K562 (cell line): ENCODE data around the gene SERINC3.

ENCODE experiments used
- BCLAF1 ChIP-seq, 2 experiments: fragments of 450-650 bp in 1 of 2; IDR thresholded peaks; 2 replicates each; pipeline ENCODE4 v1.6.1; 2011 to 2017; ENCODE audit warnings: low read depth in 2 of 2, antibody characterized with exemption in 1 of 2, borderline replicate concordance in 1 of 2, low read length in 1 of 2, mild to moderate bottlenecking in 1 of 2, mixed read lengths in 1 of 2; ENCODE audit not compliant: control insufficient read depth in 1 of 2
- CTBP1 ChIP-seq: fragments of 450-650 bp; IDR thresholded peaks from 2 replicates; pipeline ENCODE4 v1.6.1; 2016; ENCODE audit warnings: borderline replicate concordance
- CTCF ChIP-seq, 3 experiments: IDR thresholded peaks in 2 of 3; conservative IDR thresholded peaks in 1 of 3; 2 replicates each; pipeline ENCODE4 v1.5.1; 2011 to 2012; ENCODE audit warnings: low read length in 3 of 3, mild to moderate bottlenecking in 3 of 3, control low read depth in 2 of 3, improper control_type of control experiment in 1 of 3, inconsistent platforms in 1 of 3, low read depth in 1 of 3, mixed read lengths in 1 of 3, moderate library complexity in 1 of 3; ENCODE audit not compliant: insufficient read depth in 2 of 3
- FOXO4 ChIP-seq: fragments of 450-650 bp; formaldehyde crosslinking; IDR thresholded peaks from 2 replicates; pipeline ENCODE4 v1.4.0; 2020; ENCODE audit warnings: mild to moderate bottlenecking, moderate library complexity
- L3MBTL2 ChIP-seq: fragments of 450-650 bp; IDR thresholded peaks from 2 replicates; pipeline ENCODE4 v1.6.1; 2016; ENCODE audit warnings: mild to moderate bottlenecking, moderate library complexity
- POLR2A ChIP-seq: fragments of 450-650 bp; conservative IDR thresholded peaks from 2 replicates; pipeline ENCODE4 v1.6.1; 2016
- RAD21 ChIP-seq, 2 experiments: fragments of 250-450 bp in 1 of 2; fragments of 450-650 bp in 1 of 2; sonication (Bioruptor Pico) in 1 of 2; formaldehyde crosslinking in 1 of 2; IDR thresholded peaks in 1 of 2; conservative IDR thresholded peaks in 1 of 2; 2 replicates each; pipeline versions ENCODE4 v1.4.0 to v1.8.0; 2020 to 2022; ENCODE audit warnings: mild to moderate bottlenecking in 2 of 2, moderate library complexity in 1 of 2
- USF1 ChIP-seq: sonication (generic); formaldehyde crosslinking; IDR thresholded peaks from 2 replicates; pipeline ENCODE4 v1.9.0; 2022; ENCODE audit warnings: mild to moderate bottlenecking, missing genetic modification reagents
- ZBED1 ChIP-seq: IDR thresholded peaks from 2 replicates; pipeline ENCODE4 v1.6.1; 2014
- ZBTB33 ChIP-seq: sonication (generic); formaldehyde crosslinking; IDR thresholded peaks from 2 replicates; pipeline ENCODE4 v1.8.1; 2023; ENCODE audit warnings: mild to moderate bottlenecking, missing genetic modification reagents
- ZNF239 ChIP-seq: fragments of 250-450 bp; sonication (Bioruptor Pico); IDR thresholded peaks from 2 replicates; pipeline ENCODE4 v1.4.0; 2020; ENCODE audit warnings: mild to moderate bottlenecking

- TF ChIP-seq CTCF (IDR thresholded peaks at IDR 0.05 in 2 of 3, conservative IDR thresholded peaks at IDR 0.05 in 1 of 3; ENCODE audit: insufficient read depth in 2 of 3, low read depth in 1 of 3, low read length in 3 of 3) (no peak), BCLAF1 (IDR thresholded peaks at IDR 0.05; ENCODE audit: borderline replicate concordance in 1 of 2, control insufficient read depth in 1 of 2, low read depth in 2 of 2, low read length in 1 of 2) (no peak), ZBED1 (no peak), POLR2A (0 out of 2 replicates have a peak, but pooled peaks have one; percentile 28), ZNF239 (CRISPR knock-in tag) (no peak), RAD21 (CRISPR knock-in tag; conservative IDR thresholded peaks at IDR 0.05 in 1 of 2, IDR thresholded peaks at IDR 0.05 in 1 of 2) (no peak), L3MBTL2 (no peak), FOXO4 (no peak), USF1 (CRISPR knock-in tag) (no peak), CTBP1 (no peak), ZBTB33 (CRISPR knock-in tag) (no peak)
Measured at GRCh38 chr20:44491635-44492395, 30.1 kb downstream of the SERINC3 start.
